Upper lobe of right lung (tissue), 1 donor: ENCODE results near the gene LRRC1. TPM values are rescaled to one million over a fixed set of nuclear protein-coding genes. Genes with fewer than 3 reads are reported as not detected.

Experiments
- ATAC-seq: fragments of 200-7000 bp; cut with Tn5 transposase; one replicate; pipeline ENCODE4 v1.9.1; 2020; ENCODE audit warnings: mild to moderate bottlenecking, moderate library complexity
- DNase-seq: peaks from one replicate; pipeline ENCODE4 v3.0.0-alpha.2; 2020
- H3K27ac ChIP-seq: fragments of 200-600 bp; one replicate; pipeline ENCODE4 v1.8.0; 2022
- H3K27me3 ChIP-seq: fragments of 200-600 bp; one replicate; pipeline ENCODE4 v1.8.0; 2022; ENCODE audit warnings: mild to moderate bottlenecking
- H3K36me3 ChIP-seq: fragments of 200-600 bp; one replicate; pipeline ENCODE4 v1.8.0; 2022
- H3K4me1 ChIP-seq: fragments of 200-600 bp; one replicate; pipeline ENCODE4 v1.8.0; 2022
- H3K4me3 ChIP-seq: fragments of 200-600 bp; one replicate; pipeline ENCODE4 v1.8.0; 2022; ENCODE audit warnings: mild to moderate bottlenecking
- H3K9me3 ChIP-seq: fragments of 200-600 bp; one replicate; pipeline ENCODE4 v1.8.0; 2022
- CTCF ChIP-seq: fragments of 200-600 bp; IDR thresholded peaks from one replicate; pipeline ENCODE4 v1.8.0; 2022; ENCODE audit warnings: antibody characterized with exemption
- intact Hi-C: fragments of 100-400 bp; cut with DNase I; formaldehyde crosslinking; loops from one replicate; pipeline ENCODE4 v1.11.0; 2022
- total RNA-seq: library from RNA; stranded (reverse); fragmentation: NEBNext Ultra II Directional; extraction: Animal tissue kit (Norgen Biotek cat#: 25700); gene quantifications from one replicate; pipeline ENCODE4 v1.2.1, GENCODE V29; 2021
- donor health status: DM: no; HTN: yes; CAD: no; lungs with severe emphysema.

Gene LRRC1
- total RNA-seq, 1 donor from 2014 or later = 22.3 TPM

- Histone ChIP-seq H3K4me1 (no peaks in the 10 kb centered on the region), H3K9me3 (no peaks in the 10 kb centered on the region), H3K36me3 (no peaks in the 10 kb centered on the region), H3K4me3 (no peak overlapping the region), H3K27me3 (no peaks in the 10 kb centered on the region), H3K27ac (no peak overlapping the region)
- TF ChIP-seq CTCF = no peak
- no peak for DNase-seq
- intact Hi-C loops = no loop called here
- no peak for ATAC-seq
Observed at GRCh38 chr6:53766930-53767329, 27.9 kb upstream of the LRRC1 start.

GRCh38 chr6:53767941-53768340 is 26.9 kb upstream of the LRRC1 start:
- no peaks in the 10 kb centered on the region for H3K36me3 ChIP-seq
- H3K4me3 ChIP-seq = no peak overlapping the region
- no peaks in the 10 kb centered on the region for H3K4me1 ChIP-seq
- no peak for TF ChIP-seq CTCF
- no peaks in the 10 kb centered on the region for H3K27me3 ChIP-seq
- DNase-seq (no peak), ATAC-seq (no peak)
- H3K27ac ChIP-seq = no peak overlapping the region
- no peaks in the 10 kb centered on the region for H3K9me3 ChIP-seq
- intact Hi-C loops = no loop called here

- no peak for TF ChIP-seq CTCF
- no peaks in the 10 kb centered on the region for H3K36me3 ChIP-seq
- H3K9me3 ChIP-seq = no peaks in the 10 kb centered on the region
- no peak overlapping the region for H3K4me3 ChIP-seq
- H3K4me1 ChIP-seq = no peaks in the 10 kb centered on the region
- no peaks in the 10 kb centered on the region for H3K27me3 ChIP-seq
- H3K27ac ChIP-seq = no peak overlapping the region
- no peak for ATAC-seq
- intact Hi-C loops = no loop called here
- no peak for DNase-seq
Observed at GRCh38 chr6:53768636-53769035, 26.2 kb upstream of the LRRC1 start.

- DNase-seq (no peak), ATAC-seq (peak; percentile 79)
- Histone ChIP-seq H3K4me1 (no peaks in the 10 kb centered on the region), H3K27ac (peak overlapping the region; percentile 36), H3K4me3 (no peak overlapping the region), H3K9me3 (no peaks in the 10 kb centered on the region), H3K36me3 (no peaks in the 10 kb centered on the region), H3K27me3 (no peaks in the 10 kb centered on the region)
- no peak for TF ChIP-seq CTCF
- intact Hi-C loops = no loop called here
Observed at GRCh38 chr6:53770780-53771249, 24.0 kb upstream of the LRRC1 start.

- H3K4me3 ChIP-seq = no peak overlapping the region
- no peaks in the 10 kb centered on the region for H3K4me1 ChIP-seq
- H3K27me3 ChIP-seq = no peaks in the 10 kb centered on the region
- H3K36me3 ChIP-seq = no peaks in the 10 kb centered on the region
- ATAC-seq = no peak
- no peaks in the 10 kb centered on the region for H3K9me3 ChIP-seq
- H3K27ac ChIP-seq = no peak overlapping the region
- DNase-seq = no peak
- no peak for TF ChIP-seq CTCF
- intact Hi-C loops = no loop called here
Observed at GRCh38 chr6:53771785-53772624, 22.8 kb upstream of the LRRC1 start.
